ENCODE data around the gene NCKAP5.
"Not testable (repeated sequence)": the region's sequence is repeated elsewhere in the genome, so short reads cannot be mapped to it uniquely, and the experiment has no call there.

Gene NCKAP5

DNA sequence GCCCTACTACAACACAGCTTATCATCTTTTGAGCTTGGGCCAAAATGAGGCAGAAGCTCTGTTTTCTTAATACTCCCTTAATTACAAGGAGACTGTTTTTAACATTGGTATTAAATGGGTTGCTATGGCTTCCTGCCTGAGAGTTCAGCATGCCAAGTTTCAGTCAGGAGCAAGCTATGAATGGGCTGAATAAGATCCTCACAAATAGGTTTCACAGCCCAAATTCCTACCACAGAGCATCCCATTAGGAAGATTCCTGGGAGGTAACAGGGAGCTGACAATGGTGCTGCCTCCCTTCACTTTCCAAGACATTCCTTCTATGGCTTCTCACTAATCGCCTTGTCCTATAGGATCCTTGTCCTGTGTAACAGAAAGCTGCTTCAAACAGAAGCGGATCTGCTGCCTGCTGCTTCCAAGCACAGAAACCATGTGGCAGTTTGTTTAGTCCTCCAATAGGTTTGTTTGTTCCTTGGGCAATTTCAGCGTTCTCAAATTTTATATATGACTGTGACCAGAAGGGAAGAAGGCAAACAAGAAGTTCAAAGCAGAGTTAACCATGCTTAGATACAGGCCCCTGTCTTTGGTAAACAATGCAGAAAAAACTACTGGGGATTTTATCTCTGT lies 70.9 kb downstream of the NCKAP5 start:
- no peak for DNase-seq (ENCODE audit: low read depth in 2 of 2)

DNA sequence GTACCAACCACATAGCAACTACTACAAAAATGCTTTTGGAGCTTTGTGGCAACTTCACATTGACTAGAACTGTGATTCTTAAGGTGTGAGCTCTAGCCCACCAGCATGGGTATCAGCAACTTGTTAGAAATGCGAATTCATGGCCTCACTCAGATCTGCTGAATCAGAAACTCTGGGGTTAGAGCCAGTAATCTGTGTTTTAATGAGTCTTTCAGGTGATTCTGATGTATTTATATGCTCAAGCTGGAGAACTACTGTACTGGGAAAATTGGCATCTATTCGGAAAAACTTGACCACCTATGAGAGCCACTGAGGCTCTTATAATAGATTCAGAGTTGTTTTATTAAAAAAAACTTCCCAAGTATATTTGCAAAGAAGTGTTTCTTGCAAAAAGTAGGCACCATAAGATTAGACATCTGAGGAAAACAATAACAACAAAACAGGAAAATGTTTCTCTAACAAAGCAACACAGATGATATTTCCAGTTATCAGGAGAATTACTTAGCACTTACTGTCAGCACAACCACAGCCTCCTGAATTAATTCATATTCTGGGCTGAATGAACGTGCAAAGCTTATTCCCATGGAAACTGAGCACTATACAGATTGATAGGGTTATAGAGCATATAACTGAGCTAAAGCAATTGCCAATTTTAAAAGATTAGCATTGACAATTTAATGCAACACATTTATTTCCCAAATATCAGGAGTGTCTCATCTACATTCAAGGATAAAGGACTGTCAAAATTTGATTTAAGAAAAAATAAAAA lies 71.6 kb downstream of the NCKAP5 start:
- DNase-seq (ENCODE audit: low read depth in 2 of 2) = no peak

- DNase-seq (ENCODE audit: low read depth in 2 of 2) = no peak
These were observed 73.0 kb downstream of the NCKAP5 start for GRCh38 chr2:133495226-133495625.

- DNase-seq (ENCODE audit: low read depth in 2 of 2) = no peak
These were observed 75.4 kb downstream of the NCKAP5 start for GRCh38 chr2:133492719-133493380.

DNA sequence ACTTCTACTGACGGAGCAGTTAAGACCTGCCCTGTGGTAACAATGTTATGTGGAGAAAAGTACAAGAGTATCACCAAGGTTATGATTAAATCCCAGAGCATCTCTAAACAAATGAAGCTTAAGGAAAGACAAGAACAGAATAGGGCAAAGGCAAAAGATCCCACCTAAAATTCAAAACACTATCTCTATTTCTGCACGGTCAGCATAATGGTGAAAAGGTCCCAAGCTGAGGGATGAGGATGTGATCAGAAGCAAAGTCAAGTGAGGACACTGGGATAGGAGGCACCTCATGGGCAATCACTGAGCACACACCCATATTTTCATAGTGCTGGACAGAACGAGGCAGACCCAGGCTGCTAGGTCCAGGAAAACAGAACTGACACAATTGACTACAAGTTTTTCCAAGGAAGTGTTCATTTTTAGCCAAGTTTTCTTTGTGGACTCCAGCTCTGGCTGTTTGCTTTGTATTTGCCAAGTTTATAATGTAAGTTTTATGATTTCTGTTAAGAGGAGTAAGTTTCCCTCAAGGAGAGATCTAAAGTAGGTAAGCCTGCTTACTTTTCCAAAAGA lies 77.8 kb downstream of the NCKAP5 start:
- no peak for DNase-seq (ENCODE audit: low read depth in 2 of 2)

- no peak for DNase-seq (ENCODE audit: low read depth in 2 of 2)
These were observed 78.4 kb downstream of the NCKAP5 start for GRCh38 chr2:133489641-133490410.

- no peak for DNase-seq (ENCODE audit: low read depth in 2 of 2)
These were observed 79.1 kb downstream of the NCKAP5 start for GRCh38 chr2:133489146-133489545.

DNA sequence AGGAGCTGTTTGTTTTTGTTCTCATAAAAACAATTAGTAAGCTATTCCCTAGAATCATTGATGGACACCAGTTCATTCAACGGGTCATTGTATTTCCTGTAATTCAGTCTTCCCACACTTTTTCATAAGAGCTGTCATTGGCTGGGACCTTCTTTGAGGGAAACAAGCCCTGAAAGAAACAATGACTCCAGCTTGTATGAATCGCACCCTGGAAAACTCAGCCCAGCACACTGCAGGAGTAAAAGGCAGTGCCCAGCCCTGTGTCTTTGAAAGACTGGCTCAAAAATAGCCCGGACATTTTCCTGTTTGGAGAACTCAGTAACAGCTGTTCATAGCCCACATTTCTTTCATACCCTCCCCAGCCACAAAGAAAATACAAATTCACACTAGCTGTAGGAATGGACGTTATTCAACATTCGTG lies 81.5 kb downstream of the NCKAP5 start:
- DNase-seq (ENCODE audit: low read depth in 2 of 2) = no peak

GRCh38 chr2:133485868-133486267 lies 82.4 kb downstream of the NCKAP5 start:
- DNase-seq (ENCODE audit: low read depth in 2 of 2) = no peak

- DNase-seq (ENCODE audit: low read depth in 2 of 2) = no peak
These were observed 83.5 kb downstream of the NCKAP5 start for GRCh38 chr2:133484784-133485183.

DNA sequence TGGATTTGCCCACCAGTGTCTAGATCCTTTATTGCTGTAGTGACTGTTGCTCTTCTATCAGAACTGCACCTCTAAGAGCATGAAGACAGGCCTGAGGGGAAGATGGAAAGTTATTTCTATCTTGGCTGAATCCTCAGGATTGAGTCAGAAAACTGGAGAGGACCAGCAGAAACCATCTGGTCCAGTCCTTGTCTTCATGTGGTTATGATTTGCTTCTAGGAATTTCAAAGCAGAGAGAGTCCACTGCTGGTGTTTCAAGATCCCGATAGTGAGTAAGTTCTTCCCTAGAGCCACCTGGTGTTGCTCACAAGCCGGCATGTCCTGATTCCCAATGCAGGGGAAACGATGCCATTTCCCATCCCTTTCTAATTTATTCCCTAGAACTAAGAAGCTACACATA lies 84.2 kb downstream of the NCKAP5 start:
- no peak for DNase-seq (ENCODE audit: low read depth in 2 of 2)

DNA sequence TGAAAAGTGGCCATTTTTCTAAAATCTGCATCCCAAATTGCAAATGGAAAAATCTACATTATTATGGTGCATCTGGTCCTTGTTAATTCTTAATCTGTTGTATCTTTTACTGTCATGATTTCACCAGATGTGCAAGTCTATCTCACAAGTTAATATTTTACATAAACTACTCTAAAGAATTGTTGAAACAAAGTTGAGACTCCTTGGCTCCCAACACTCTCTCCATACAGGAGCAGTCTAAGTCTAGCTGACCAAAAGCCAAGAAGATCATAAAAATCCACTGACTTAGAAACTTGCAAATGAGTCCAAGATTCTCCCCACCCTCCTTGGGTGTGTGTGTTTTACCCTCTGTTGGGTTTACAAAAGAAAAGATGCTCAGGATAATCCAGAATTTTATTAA lies 85.1 kb downstream of the NCKAP5 start:
- DNase-seq (ENCODE audit: low read depth in 2 of 2) = no peak

- DNase-seq (ENCODE audit: low read depth in 2 of 2) = no peak
These were observed 87.4 kb downstream of the NCKAP5 start for GRCh38 chr2:133480707-133481429.

- DNase-seq (ENCODE audit: low read depth in 2 of 2) = no peak
These were observed 90.7 kb downstream of the NCKAP5 start for GRCh38 chr2:133477616-133477990.

DNA sequence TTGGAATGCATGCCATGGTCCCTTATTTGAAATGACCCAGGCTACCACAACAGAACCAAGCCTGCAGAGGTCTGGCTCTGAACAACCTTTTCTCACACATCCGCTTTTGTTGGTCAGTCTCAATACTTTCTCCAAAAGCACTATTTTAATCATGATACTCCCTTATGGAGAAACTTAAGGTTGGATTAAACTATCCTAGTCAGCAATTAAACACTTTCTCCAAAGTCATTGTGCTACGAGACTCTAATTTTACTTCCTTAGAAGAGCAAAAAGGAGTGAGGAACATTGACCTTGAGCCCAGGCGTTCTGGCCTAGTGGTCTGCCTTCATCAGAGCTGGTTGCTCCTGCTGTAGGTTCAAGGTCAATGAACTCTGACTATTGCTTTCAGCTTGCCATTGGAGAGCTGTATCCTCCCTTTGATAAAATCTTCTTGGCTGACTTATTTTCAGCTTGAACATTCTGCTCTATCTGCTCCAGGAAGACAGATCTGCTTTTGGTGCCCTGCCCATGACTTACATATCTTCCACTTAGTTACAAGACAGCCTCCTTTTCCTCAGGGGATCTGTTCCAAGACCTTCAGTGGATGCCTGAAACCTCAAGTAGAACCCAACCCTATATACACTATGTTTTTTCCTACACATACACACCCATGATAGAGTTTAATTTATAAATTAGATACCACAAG lies 91.2 kb downstream of the NCKAP5 start:
- no peak for DNase-seq (ENCODE audit: low read depth in 2 of 2)

- no peak for DNase-seq (ENCODE audit: low read depth in 2 of 2)
These were observed 92.0 kb downstream of the NCKAP5 start for GRCh38 chr2:133476286-133476685.

- no peak for DNase-seq (ENCODE audit: low read depth in 2 of 2)
These were observed 92.7 kb downstream of the NCKAP5 start for GRCh38 chr2:133475610-133476009.

- not testable (repeated sequence) for DNase-seq (ENCODE audit: low read depth in 2 of 2)
These were observed 97.8 kb downstream of the NCKAP5 start for GRCh38 chr2:133470446-133470845.

GRCh38 chr2:133462811-133463210 lies 105.5 kb downstream of the NCKAP5 start:
- no peak for DNase-seq (ENCODE audit: low read depth in 2 of 2)

DNA sequence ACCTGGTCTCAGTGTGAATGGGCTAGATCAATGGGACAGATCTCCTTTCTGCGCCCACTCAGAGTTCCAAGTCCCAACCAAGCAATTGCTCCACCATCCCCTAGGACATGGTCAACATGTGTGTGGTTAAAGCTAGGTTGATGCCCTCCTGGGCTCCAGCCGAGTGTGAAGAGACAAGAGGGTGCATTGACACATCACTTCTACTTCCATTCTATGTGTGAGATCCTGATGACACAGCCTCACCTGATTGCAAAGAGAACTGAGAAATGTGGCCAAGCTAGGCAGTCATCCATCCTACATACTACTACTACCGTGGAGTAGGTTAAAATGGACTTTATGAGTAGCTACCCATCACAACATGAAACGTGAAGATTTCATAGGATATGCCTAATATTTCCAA lies 106.8 kb downstream of the NCKAP5 start:
- no peak for DNase-seq (ENCODE audit: low read depth in 2 of 2)

GRCh38 chr2:133459590-133459989 lies 108.7 kb downstream of the NCKAP5 start:
- no peak for DNase-seq (ENCODE audit: low read depth in 2 of 2)

All from stimulated activated CD8-positive, alpha-beta memory T cell treated with anti-CD3 and anti-CD28 coated beads, Interleukin-15, amount 100 ng/mL, for 48 hours (primary cell).